IMR-90 (cell line): ENCODE results near the gene GOLGA6L2.

ENCODE experiments used
- CEBPB ChIP-seq: IDR thresholded peaks from 2 replicates; pipeline ENCODE4 v1.6.1; 2012; ENCODE audit warnings: low read depth, low read length, improper control_type of control experiment
- MXI1 ChIP-seq: IDR thresholded peaks from 2 replicates; pipeline ENCODE4 v1.6.1; 2012; ENCODE audit warnings: low read depth, mild to moderate bottlenecking, low read length, moderate library complexity, borderline replicate concordance
- POLR2A ChIP-seq: IDR thresholded peaks from 2 replicates; pipeline ENCODE4 v1.6.1; 2012; ENCODE audit warnings: mild to moderate bottlenecking, low read depth, low read length
- RCOR1 ChIP-seq: IDR thresholded peaks from 2 replicates; pipeline ENCODE4 v1.6.1; 2012; ENCODE audit warnings: mild to moderate bottlenecking, low read length, improper control_type of control experiment; ENCODE audit not compliant: insufficient replicate concordance
- RFX5 ChIP-seq: IDR thresholded peaks from 2 replicates; pipeline ENCODE4 v1.8.0; 2012; ENCODE audit warnings: low read depth, mild to moderate bottlenecking, low read length, moderate library complexity
- USF2 ChIP-seq: fragments of 150-350 bp; IDR thresholded peaks from 2 replicates; pipeline ENCODE4 v1.6.1; 2017; ENCODE audit warnings: mild to moderate bottlenecking, antibody characterized with exemption, low read length, low read depth
- TF ChIP-seq, protein P1 (sequence below): conservative IDR thresholded peaks from 2 replicates; pipeline ENCODE4 v1.5.1; 2012; ENCODE audit warnings: mild to moderate bottlenecking, low read depth, low read length, improper control_type of control experiment

- TF ChIP-seq POLR2A = no peak
- TF ChIP-seq CEBPB = no peak
- TF ChIP-seq, protein P1, sequence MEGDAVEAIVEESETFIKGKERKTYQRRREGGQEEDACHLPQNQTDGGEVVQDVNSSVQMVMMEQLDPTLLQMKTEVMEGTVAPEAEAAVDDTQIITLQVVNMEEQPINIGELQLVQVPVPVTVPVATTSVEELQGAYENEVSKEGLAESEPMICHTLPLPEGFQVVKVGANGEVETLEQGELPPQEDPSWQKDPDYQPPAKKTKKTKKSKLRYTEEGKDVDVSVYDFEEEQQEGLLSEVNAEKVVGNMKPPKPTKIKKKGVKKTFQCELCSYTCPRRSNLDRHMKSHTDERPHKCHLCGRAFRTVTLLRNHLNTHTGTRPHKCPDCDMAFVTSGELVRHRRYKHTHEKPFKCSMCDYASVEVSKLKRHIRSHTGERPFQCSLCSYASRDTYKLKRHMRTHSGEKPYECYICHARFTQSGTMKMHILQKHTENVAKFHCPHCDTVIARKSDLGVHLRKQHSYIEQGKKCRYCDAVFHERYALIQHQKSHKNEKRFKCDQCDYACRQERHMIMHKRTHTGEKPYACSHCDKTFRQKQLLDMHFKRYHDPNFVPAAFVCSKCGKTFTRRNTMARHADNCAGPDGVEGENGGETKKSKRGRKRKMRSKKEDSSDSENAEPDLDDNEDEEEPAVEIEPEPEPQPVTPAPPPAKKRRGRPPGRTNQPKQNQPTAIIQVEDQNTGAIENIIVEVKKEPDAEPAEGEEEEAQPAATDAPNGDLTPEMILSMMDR = no peak
- no peak for TF ChIP-seq RCOR1
- no peak for TF ChIP-seq USF2
- TF ChIP-seq MXI1 = no peak
- TF ChIP-seq RFX5 = no peak
Measured at GRCh38 chr15:23482228-23482627, 35.2 kb upstream of the GOLGA6L2 start.
